HepG2 (cell line): ENCODE results near the gene LRRC3. TPM values are rescaled to one million over a fixed set of nuclear protein-coding genes. Genes with fewer than 3 reads are reported as not detected.

Experiments used
- FOXO4 ChIP-seq: sonication (generic); formaldehyde crosslinking; conservative IDR thresholded peaks from 2 replicates; pipeline ENCODE4 v1.8.1; 2023; ENCODE audit warnings: missing genetic modification reagents
- PLRG1 ChIP-seq: fragments of 450-650 bp; conservative IDR thresholded peaks from 2 replicates; pipeline ENCODE4 v1.6.1; 2016
- ZNF644 ChIP-seq: IDR thresholded peaks from 2 replicates; pipeline ENCODE4 v1.6.1; 2016; ENCODE audit warnings: low read depth
- polyA plus RNA-seq, 8 experiments: library from polyadenylated mRNA; depleted of rRNA in 3 of 8; stranded (reverse) in 7 of 8; unstranded in 1 of 8; fragments of >200 nt; fragmentation: Illumina TruSeq in 4 of 8; extraction: Trizol in 4 of 8; gene quantifications; 2 replicates each; pipeline versions ENCODE4 v1.2.1 to v1.2.3, GENCODE V29; 2011 to 2016; ENCODE audit warnings: low read depth in 4 of 8, missing spikeins in 1 of 8, mixed read lengths in 1 of 8; ENCODE audit not compliant: insufficient read depth in 1 of 8
- total RNA-seq, 5 experiments: library from RNA; depleted of rRNA; stranded (reverse); fragments of >200 nt; fragmentation: Illumina TruSeq; extraction: Trizol; gene quantifications; 2 replicates each; pipeline ENCODE4 v1.2.3, GENCODE V29; 2016; ENCODE audit warnings: low read depth in 1 of 5
- TF ChIP-seq, protein P1 (sequence below): sonication (generic); formaldehyde crosslinking; IDR thresholded peaks from 2 replicates; pipeline ENCODE4 v1.5.1; 2020; ENCODE audit warnings: mild to moderate bottlenecking, missing genetic modification reagents
- TF ChIP-seq, protein P2 (sequence below): sonication (generic); formaldehyde crosslinking; IDR thresholded peaks from 2 replicates; pipeline ENCODE4 v1.4.0; 2020; ENCODE audit warnings: mild to moderate bottlenecking, missing genetic modification reagents
- TF ChIP-seq, protein P3 (sequence below): sonication (generic); formaldehyde crosslinking; IDR thresholded peaks from 2 replicates; pipeline ENCODE4 v1.4.0; 2020; ENCODE audit warnings: missing genetic modification reagents

Gene LRRC3
- total and polyA plus RNA-seq, 2 of the 13 experiments (the other 11 are each of a cell fraction or from before 2014, with no cell fraction given), result 4.8 to 16.5 TPM

DNA sequence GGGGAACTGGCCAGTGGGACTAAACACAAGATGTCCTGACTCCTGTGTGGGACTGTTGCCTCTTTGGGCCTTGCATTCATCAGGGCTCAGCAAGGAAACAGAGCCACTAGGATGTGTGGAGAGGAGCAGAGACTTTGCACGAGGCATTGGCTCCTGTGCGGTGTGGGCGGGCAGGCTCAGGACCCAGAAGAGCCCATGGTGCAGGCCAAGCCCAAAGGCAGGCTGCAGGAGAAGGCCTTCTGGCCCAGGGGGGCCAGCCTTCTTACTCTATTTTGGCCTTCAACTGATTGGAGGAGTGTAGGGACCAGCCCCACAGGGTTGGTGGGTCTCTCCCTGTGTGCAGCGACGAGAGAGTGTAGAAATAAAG lies 23.5 kb downstream of the LRRC3 start (continued):
- TF ChIP-seq, protein P1, sequence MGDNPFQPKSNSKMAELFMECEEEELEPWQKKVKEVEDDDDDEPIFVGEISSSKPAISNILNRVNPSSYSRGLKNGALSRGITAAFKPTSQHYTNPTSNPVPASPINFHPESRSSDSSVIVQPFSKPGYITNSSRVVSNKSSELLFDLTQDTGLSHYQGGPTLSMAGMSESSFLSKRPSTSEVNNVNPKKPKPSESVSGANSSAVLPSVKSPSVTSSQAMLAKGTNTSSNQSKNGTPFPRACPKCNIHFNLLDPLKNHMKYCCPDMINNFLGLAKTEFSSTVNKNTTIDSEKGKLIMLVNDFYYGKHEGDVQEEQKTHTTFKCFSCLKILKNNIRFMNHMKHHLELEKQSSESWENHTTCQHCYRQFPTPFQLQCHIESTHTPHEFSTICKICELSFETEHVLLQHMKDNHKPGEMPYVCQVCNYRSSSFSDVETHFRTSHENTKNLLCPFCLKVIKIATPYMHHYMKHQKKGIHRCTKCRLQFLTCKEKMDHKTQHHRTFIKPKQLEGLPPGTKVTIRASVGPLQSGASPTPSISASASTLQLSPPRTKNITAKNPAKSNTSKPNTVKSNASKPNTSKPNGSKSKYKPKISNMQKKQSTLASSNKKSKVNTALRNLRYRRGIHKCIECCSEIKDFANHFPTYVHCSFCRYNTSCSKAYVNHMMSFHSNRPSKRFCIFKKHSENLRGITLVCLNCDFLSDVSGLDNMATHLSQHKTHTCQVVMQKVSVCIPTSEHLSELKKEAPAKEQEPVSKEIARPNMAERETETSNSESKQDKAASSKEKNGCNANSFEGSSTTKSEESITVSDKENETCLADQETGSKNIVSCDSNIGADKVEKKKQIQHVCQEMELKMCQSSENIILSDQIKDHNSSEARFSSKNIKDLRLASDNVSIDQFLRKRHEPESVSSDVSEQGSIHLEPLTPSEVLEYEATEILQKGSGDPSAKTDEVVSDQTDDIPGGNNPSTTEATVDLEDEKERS (CRISPR knock-in tag), result no peak
- TF ChIP-seq PLRG1 (no peak), FOXO4 (CRISPR knock-in tag) (no peak), ZNF644 (CRISPR knock-in tag) (no peak)
- TF ChIP-seq, protein P2, sequence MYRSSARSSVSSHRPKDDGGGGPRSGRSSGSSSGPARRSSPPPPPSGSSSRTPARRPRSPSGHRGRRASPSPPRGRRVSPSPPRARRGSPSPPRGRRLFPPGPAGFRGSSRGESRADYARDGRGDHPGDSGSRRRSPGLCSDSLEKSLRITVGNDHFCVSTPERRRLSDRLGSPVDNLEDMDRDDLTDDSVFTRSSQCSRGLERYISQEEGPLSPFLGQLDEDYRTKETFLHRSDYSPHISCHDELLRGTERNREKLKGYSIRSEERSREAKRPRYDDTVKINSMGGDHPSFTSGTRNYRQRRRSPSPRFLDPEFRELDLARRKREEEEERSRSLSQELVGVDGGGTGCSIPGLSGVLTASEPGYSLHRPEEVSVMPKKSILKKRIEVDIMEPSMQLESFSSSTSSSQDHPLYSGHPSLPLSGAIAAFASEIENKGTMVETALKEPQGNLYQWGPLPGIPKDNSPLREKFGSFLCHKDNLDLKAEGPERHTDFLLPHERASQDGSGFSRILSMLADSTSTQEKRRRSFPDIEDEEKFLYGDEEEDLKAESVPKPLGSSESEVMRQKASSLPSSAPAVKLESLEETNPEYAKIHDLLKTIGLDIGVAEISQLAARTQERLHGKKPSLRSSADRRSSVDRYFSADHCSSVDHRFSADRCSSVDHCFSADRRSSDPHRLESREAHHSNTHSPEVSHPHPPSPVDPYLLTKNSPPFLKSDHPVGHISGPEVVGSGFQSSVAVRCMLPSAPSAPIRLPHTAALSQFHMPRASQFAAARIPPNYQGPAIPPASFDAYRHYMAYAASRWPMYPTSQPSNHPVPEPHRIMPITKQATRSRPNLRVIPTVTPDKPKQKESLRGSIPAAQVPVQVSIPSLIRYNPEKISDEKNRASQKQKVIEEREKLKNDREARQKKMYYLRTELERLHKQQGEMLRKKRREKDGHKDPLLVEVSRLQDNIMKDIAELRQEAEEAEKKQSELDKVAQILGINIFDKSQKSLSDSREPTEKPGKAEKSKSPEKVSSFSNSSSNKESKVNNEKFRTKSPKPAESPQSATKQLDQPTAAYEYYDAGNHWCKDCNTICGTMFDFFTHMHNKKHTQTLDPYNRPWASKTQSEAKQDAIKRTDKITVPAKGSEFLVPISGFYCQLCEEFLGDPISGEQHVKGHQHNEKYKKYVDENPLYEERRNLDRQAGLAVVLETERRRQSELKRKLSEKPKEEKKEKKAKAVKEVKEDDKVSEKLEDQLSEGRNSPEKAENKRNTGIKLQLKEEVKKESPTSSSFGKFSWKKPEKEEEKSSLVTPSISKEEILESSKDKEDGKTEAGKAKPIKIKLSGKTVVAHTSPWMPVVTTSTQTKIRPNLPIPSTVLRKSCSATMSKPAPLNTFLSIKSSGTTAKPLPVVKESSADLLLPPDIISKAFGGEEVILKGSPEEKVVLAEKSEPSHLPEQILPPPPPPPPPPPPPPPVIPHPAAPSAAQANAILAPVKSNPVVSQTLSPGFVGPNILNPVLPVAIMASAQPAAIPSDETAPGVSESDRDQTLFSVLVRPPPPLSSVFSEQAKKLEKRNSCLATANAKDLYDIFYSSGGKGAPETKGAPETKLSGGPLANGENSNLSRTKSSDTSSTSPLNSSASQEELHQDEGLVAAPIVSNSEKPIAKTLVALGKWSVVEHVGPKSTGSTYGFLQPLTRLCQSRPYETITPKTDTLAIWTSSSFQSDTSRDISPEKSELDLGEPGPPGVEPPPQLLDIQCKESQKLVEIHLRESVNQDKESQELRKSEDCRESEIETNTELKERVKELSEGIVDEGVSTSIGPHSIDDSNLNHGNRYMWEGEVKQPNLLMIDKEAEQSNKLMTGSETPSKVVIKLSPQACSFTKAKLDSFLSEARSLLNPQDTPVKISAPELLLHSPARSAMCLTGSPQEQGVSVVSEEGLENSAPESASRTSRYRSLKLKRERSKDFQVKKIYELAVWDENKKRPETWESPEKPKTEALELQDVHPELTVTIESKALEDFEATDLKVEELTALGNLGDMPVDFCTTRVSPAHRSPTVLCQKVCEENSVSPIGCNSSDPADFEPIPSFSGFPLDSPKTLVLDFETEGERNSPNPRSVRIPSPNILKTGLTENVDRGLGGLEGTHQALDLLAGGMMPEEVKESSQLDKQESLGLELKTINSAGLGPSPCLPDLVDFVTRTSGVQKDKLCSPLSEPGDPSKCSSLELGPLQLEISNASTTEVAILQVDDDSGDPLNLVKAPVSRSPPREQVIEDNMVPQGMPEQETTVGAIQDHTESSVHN (CRISPR knock-in tag), result no peak
- TF ChIP-seq, protein P3, sequence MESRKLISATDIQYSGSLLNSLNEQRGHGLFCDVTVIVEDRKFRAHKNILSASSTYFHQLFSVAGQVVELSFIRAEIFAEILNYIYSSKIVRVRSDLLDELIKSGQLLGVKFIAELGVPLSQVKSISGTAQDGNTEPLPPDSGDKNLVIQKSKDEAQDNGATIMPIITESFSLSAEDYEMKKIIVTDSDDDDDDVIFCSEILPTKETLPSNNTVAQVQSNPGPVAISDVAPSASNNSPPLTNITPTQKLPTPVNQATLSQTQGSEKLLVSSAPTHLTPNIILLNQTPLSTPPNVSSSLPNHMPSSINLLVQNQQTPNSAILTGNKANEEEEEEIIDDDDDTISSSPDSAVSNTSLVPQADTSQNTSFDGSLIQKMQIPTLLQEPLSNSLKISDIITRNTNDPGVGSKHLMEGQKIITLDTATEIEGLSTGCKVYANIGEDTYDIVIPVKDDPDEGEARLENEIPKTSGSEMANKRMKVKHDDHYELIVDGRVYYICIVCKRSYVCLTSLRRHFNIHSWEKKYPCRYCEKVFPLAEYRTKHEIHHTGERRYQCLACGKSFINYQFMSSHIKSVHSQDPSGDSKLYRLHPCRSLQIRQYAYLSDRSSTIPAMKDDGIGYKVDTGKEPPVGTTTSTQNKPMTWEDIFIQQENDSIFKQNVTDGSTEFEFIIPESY (CRISPR knock-in tag), result no peak
